PFSK-1 (cell line): ENCODE data around the gene IRF2BP2.

ENCODE experiments used
- POLR2AphosphoS5 ChIP-seq: IDR thresholded peaks from 2 replicates; pipeline ENCODE4 v1.6.1; 2012; ENCODE audit warnings: low read depth, mild to moderate bottlenecking, control low read depth, low read length, moderate library complexity
- TAF1 ChIP-seq: IDR thresholded peaks from 2 replicates; pipeline ENCODE4 v1.6.1; 2012; ENCODE audit warnings: low read length, control low read depth, borderline replicate concordance; ENCODE audit not compliant: insufficient read depth

DNA sequence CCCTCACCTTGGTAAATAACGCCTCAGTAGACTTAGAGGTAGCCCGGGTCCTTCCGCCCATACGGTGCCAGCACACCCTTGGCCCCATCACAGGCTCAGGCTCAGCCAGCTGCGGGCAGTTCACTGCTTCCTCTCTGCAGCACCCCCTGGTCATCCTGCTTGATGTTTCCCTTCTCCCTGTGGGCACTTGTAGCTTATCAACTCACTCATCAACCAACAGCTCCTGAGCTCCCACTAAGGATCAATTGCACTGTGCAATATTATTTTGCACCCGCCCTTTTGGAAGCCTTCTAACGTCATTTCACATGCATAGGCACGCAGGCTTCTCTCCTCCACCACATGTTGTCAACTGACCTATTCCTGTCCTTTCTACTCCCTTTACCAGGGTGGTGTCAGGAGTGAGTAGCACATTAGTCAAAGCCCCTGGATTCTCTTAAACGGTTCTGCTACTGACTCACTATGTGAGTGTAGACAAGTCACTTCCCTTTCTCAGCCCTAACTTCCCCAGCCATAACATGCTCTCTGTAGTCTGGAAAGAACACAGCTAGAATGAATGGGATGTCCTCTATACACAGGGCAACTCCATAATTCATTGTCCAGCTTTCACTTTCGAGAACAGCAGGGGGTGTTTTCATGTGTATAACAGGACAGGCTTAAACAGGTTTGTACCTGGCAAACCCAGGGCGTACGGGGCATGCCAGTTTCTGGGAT lies 47.1 kb upstream of the IRF2BP2 start:
- TF ChIP-seq POLR2AphosphoS5 (no peak), TAF1 (no peak)
